ENCODE measurements around the gene OR6X1.

OR6X1 gene

GRCh38 chr11:123754101-123754568, at the start of gene OR6X1:
Gene OR6X1, minus strand, starts transcription at chr11:123754518. Its CDS starts 0 bp downstream, at chr11:123754518.
- DNase-seq (ENCODE audit: low read depth): no peak

DNA sequence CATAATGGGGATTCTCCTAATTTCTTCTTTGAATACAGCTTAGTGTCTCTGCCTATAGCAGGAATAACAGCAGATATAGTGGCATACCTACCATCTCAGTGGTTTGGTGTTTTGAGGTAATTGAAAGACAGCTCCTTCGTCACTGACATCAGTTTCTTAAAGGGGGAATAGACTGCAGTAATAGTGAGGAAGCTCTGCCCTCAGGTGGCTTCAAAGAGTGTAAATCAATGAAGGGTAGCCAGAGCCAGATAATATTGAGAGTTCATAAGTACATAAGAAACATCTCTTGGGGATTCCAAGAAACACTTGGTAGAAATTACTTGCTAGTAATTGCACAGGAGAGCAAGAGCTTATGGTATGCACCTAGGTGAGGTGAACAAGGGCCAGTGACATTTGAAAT, 47.4 kb upstream of the OR6X1 start:
- no peak for DNase-seq (ENCODE audit: low read depth)

DNA sequence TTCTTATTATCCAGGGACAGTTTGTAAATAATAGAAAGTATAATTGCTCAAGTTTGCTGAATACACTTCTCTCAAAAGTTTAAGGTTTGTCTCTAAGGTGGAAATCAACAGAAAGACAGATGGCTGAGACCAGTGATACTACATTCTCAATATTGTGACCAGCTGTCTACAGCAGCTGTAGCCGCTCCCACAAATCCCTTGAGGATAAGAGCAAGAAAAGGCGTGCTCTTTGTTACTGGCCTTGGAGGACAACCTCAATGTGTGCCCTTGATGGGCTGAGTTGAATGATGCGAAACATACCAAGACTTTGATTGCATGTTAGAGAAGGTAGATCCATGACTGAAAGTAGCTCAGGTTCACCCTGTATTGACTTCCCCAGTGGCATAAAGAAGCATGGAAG, 45.7 kb upstream of the OR6X1 start:
- DNase-seq (ENCODE audit: low read depth): no peak

DNA sequence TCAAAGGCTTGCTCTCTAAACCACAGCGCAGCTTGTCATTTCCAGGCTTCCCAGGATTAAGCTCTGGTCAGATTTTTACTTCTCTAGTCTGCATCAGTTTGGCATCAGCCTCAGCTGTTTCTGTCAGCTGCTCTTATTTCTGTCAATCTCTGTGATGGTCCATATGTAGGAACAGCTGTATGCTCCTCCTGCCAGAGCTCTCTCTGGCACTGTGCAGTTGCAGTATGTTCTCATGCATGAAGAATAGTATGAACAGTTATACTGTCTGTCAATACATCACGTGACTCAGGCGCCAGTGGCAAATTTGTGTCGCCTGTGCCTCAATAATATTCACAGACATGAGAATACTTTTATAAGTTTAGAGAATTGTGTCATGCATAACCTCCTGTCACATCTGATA, 45.1 kb upstream of the OR6X1 start:
- no peak for DNase-seq (ENCODE audit: low read depth)

DNA sequence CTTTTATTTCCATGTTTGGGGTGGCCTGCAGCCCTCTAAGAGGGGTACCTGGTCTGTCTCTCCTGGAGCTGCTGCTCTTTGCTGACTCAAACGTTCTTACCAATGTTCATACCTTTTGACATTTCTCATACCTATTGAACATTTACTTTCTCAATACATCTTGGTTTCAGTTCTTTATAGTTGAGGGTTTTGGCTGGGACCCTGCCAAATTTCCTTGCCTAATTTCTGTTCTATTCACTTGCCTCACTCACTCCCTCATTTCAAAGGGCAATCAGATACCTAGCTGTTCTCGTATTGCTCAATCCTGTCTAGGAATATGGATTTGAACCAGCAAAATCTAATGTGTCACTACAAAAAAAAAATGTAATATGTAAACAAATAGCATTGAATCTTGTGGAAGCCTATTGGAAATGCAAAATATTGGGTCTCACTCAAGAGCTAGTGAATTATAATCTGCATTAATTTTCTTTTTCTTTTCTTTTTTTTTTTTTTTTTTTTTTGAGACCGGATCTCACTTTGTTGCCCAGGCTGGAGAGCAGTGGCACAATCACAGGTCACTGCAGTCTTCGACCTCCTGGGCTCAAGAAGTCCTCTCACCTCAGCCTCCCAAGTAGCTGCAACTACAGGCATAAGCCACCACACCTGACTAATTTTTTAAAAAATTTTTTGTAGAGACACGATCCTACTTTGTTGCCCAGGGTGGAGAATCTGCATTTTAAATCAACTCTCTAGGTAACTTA, 44.4 kb upstream of the OR6X1 start:
- no peak for DNase-seq (ENCODE audit: low read depth)

- DNase-seq (ENCODE audit: low read depth): no peak
These were observed 43.8 kb upstream of the OR6X1 start for GRCh38 chr11:123798079-123798478.

- DNase-seq (ENCODE audit: low read depth): no peak
These were observed 43.2 kb upstream of the OR6X1 start for GRCh38 chr11:123797541-123797940.

- DNase-seq (ENCODE audit: low read depth): no peak
These were observed 42.8 kb upstream of the OR6X1 start for GRCh38 chr11:123797114-123797513.

DNA sequence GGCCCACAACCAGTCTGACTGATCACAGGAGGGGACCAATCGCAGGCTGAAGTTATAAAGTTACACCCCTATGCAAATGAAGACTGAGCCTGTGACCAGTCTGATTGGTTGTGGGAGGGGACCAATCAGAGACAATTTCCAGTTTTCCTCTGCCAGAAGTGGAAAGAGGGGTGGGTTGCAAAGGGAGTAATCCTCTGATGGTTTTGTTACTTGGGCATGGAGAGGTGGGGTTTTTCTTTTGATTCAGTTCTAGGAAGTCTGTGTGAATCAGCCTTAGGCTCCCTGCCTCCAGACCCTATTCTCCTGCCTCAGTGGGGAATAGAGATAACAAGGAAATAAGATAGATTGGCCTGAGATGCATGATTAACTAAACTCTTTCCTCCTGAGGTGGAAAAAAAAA, 41.9 kb upstream of the OR6X1 start:
- DNase-seq (ENCODE audit: low read depth): no peak

- DNase-seq (ENCODE audit: low read depth): no peak
These were observed 29.2 kb upstream of the OR6X1 start for GRCh38 chr11:123783536-123783935.

DNA sequence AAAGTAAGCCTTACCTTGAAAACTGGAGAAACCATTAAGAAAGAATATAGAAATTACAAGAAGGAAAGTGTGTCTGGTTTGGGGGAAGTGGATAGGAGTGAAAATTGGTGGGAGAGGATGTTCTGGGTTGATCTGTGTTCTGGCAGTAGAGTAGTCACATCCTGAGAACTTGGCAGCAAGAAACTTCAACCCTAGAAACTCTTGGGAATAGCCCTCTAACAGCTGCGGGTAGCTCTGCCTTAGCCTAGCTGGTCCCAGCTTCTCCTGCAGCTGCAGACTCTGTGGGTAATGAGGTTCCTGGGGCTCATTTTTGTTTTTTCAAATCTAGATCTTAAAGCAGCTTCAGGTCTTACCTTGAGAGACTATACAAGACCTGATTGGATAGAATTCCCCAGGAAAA, 24.2 kb upstream of the OR6X1 start:
- DNase-seq (ENCODE audit: low read depth): no peak

- no peak for DNase-seq (ENCODE audit: low read depth)
These were observed 21.6 kb upstream of the OR6X1 start for GRCh38 chr11:123775715-123776549.

DNA sequence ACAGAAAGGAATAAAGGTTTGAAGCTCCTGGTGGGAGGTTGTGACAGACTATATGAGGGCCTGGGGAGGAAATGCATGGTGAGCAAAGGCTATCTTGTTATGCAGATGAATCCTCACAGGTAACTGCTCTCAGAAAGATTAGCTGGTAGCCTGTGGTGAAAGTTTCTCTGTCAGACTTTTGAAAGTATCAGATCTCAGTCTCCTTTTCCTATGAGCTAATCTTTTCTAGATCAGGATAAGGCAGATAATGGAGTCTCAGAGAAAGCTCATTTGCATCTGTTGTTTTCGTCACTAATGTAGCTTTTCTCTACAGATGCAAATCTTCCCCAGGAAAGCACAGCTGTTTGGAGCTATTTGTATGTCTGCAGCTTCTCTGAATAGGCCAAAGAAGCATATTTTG, 21.0 kb upstream of the OR6X1 start:
- DNase-seq (ENCODE audit: low read depth): no peak

- no peak for DNase-seq (ENCODE audit: low read depth)
These were observed 19.6 kb upstream of the OR6X1 start for GRCh38 chr11:123773959-123774358.

- no peak for DNase-seq (ENCODE audit: low read depth)
These were observed 18.7 kb upstream of the OR6X1 start for GRCh38 chr11:123773026-123773425.

- no peak for DNase-seq (ENCODE audit: low read depth)
These were observed 17.3 kb upstream of the OR6X1 start for GRCh38 chr11:123771664-123772063.

DNA sequence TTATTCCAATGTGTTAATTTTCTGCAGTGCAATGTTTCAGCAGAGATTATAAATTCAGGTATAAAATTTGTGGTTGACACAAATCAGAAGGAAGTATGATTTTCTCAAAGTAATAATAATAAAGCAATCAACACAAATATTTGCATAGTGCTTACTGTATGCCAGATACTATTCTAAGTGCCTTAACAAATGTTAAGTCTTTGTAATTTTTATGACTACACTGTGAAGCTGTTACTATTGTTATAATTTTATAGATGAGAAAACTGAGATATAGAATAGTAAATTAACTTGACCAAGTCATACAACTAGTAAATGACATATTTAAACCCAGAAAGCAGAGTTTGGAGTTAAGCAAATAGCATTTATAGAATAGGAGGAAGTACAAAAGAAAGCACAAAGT, 16.4 kb upstream of the OR6X1 start:
- no peak for DNase-seq (ENCODE audit: low read depth)

DNA sequence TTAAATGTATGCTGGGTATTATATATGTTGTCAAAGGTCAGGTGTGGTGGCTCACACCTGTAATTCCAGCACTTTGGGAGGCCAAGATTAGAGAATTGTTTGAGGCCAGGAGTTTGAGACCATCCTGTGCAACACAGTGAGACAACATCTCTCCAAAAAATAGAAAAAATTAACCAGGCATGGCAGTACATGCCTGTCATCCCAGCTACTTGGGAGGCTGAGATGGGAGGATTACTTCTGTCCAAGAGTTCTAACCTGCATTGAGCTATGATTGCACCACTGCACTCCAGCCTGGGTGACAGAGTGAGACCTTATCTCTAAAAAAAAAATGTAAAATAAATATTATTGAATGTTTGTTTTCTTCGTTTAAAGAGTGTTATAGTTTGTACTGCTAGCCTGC, 11.3 kb upstream of the OR6X1 start:
- no peak for DNase-seq (ENCODE audit: low read depth)

- no peak for DNase-seq (ENCODE audit: low read depth)
These were observed 8.1 kb upstream of the OR6X1 start for GRCh38 chr11:123762422-123762821.

DNA sequence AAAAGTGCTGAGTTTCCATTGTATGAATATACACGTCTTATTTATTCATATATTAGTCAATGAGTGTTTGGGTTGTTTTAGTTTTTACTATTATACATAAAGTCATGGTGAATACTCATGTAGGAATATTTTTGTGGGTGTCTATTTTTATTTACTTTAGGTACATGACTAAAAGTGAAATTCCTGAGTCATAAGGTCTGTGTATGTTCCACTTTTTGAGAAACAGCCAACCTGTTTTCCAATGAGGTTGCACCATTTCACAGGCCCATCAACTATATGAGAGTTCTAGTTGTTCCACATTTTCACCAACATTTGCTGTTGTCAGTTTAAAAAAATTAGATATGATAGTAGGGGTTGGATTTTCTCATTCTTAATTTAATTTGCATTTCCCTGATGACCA, 6.6 kb upstream of the OR6X1 start:
- DNase-seq (ENCODE audit: low read depth): no peak

DNA sequence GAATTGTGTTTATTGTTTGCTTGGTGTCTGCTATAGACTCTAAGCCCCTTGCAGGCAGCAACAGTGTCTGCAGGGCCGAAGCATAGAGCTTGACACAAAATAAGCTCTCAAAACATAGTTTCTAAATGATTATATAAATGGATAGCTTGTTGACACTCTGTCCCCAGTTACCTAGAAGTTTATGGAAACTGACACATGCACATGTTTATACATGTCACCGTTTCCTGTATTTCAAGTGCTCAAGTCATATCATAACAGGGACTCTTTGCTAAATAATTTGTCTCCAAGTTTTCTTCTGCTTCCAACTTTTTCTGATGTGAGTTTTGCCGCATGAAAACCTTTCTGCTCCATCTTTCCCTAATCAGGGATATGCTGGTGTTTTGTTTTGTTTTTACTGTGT, 3.7 kb upstream of the OR6X1 start:
- no peak for DNase-seq (ENCODE audit: low read depth)

- no peak for DNase-seq (ENCODE audit: low read depth)
These were observed 1.5 kb upstream of the OR6X1 start for GRCh38 chr11:123755813-123756212.

GRCh38 chr11:123755344-123755743, 1.0 kb upstream of the OR6X1 start:
- no peak for DNase-seq (ENCODE audit: low read depth)
